GM12878 (cell line): ENCODE data around the gene LRTM2.

ENCODE experiments used
- BCL11A ChIP-seq: IDR thresholded peaks from 2 replicates; pipeline ENCODE4 v1.6.1; 2011; ENCODE audit warnings: low read depth, low read length
- CREM ChIP-seq: IDR thresholded peaks from 2 replicates; pipeline ENCODE4 v1.6.1; 2014; ENCODE audit warnings: antibody characterized with exemption, low read depth
- CTCF ChIP-seq, 3 experiments: IDR thresholded peaks in 2 of 3; conservative IDR thresholded peaks in 1 of 3; 2 replicates each; pipeline ENCODE4 v1.5.1; 2011; ENCODE audit warnings: low read depth in 3 of 3, low read length in 3 of 3, mild to moderate bottlenecking in 3 of 3, control low read depth in 2 of 3, moderate library complexity in 2 of 3, inconsistent platforms in 1 of 3, mixed read lengths in 1 of 3; ENCODE audit not compliant: control insufficient read depth in 2 of 3, insufficient read depth in 1 of 3; ENCODE audit errors: extremely low read depth in 1 of 3
- E2F8 ChIP-seq: fragments of 450-650 bp; IDR thresholded peaks from 2 replicates; pipeline ENCODE4 v1.6.1; 2018; ENCODE audit warnings: mild to moderate bottlenecking, low read depth, moderate library complexity; ENCODE audit not compliant: partially characterized antibody
- MAX ChIP-seq: IDR thresholded peaks from 2 replicates; pipeline ENCODE4 v1.6.1; 2012; ENCODE audit warnings: low read depth, low read length, improper control_type of control experiment
- NR2F1 ChIP-seq: fragments of 450-650 bp; conservative IDR thresholded peaks from 2 replicates; pipeline ENCODE4 v1.6.1; 2017; ENCODE audit warnings: mild to moderate bottlenecking
- NRF1 ChIP-seq: conservative IDR thresholded peaks from 2 replicates; pipeline ENCODE4 v1.6.1; 2011; ENCODE audit warnings: mild to moderate bottlenecking, low read depth, low read length, improper control_type of control experiment
- POLR2A ChIP-seq: IDR thresholded peaks from 2 replicates; pipeline ENCODE4 v1.6.1; 2011; ENCODE audit warnings: low read depth, mild to moderate bottlenecking, low read length
- POLR2AphosphoS5 ChIP-seq: IDR thresholded peaks from 2 replicates; pipeline ENCODE4 v1.6.1; 2011; ENCODE audit warnings: mild to moderate bottlenecking, low read length, inconsistent platforms

GRCh38 chr12:1872001-1872400 is 51.6 kb downstream of the LRTM2 start:
- no peak for TF ChIP-seq POLR2AphosphoS5
- no peak for TF ChIP-seq POLR2A
- no peak for TF ChIP-seq BCL11A
- no peak for TF ChIP-seq CTCF (IDR thresholded peaks at IDR 0.05 in 2 of 3, conservative IDR thresholded peaks at IDR 0.05 in 1 of 3; ENCODE audit: control insufficient read depth in 2 of 3, extremely low read depth in 1 of 3, insufficient read depth in 1 of 3, low read depth in 3 of 3, low read length in 3 of 3)
- TF ChIP-seq CREM: no peak
- TF ChIP-seq MAX: no peak
- TF ChIP-seq E2F8: no peak
- TF ChIP-seq NR2F1: no peak
- no peak for TF ChIP-seq NRF1
